Natural killer cell treated with Interleukin-12 subunit alpha and Interleukin-12 subunit beta and Interleukin-15 and Interleukin-18, amount 100 ng/mL, for 72 hours (primary cell): ENCODE measurements around the gene SMTNL1. TPM values are rescaled to one million over a fixed set of nuclear protein-coding genes. Genes with fewer than 3 reads are reported as not detected.

Source experiments
- ATAC-seq, 2 donors: fragments of 150-1000 bp; cut with Tn5 transposase in 1 of 2; sonication (Bioruptor Pico), chemical (Tn5 transposase) in 1 of 2; 2 replicates each; pipeline ENCODE4 v1.10.0; 2021
- DNase-seq: peaks from one replicate; pipeline ENCODE4 v3.0.0; 2022; ENCODE audit warnings: low spot score
- H3K27ac Mint-ChIP-seq, 2 donors: 1 replicate in 1 of 2; 2 replicates in 1 of 2; pipeline ENCODE4 v1.8.0; 2022; ENCODE audit warnings: mixed read lengths in 2 of 2, mild to moderate bottlenecking in 1 of 2, moderate library complexity in 1 of 2
- H3K27me3 Mint-ChIP-seq, 2 donors: 1 replicate in 1 of 2; 2 replicates in 1 of 2; pipeline ENCODE4 v1.8.0; 2022; ENCODE audit warnings: mixed read lengths in 2 of 2
- H3K36me3 Mint-ChIP-seq: one replicate; pipeline ENCODE4 v1.8.0; 2022; ENCODE audit warnings: mixed read lengths
- H3K4me1 Mint-ChIP-seq, 2 donors: 1 replicate in 1 of 2; 2 replicates in 1 of 2; pipeline ENCODE4 v1.8.0; 2022; ENCODE audit warnings: low read depth in 2 of 2, mixed read lengths in 2 of 2, mild to moderate bottlenecking in 1 of 2
- H3K4me3 Mint-ChIP-seq: one replicate; pipeline ENCODE4 v1.8.0; 2022; ENCODE audit warnings: mixed read lengths
- H3K9me3 Mint-ChIP-seq: 2 replicates; pipeline ENCODE4 v1.8.0; 2022; ENCODE audit warnings: mixed read lengths
- total RNA-seq, 2 donors: library from RNA; stranded (reverse); gene quantifications; one replicate each; pipeline ENCODE4 v1.2.3, GENCODE V29; 2022

The SMTNL1 gene
- total RNA-seq, 2 donors from 2014 or later = not detected

- Mint-ChIP-seq H3K27ac (no peak overlapping the region), H3K27me3 (peaks cover 25 to 39% of the 10 kb centered on the region in 2 donors), H3K4me1 (peaks cover 0 to 3% of the 10 kb centered on the region in 2 donors), H3K9me3 (no peaks in the 10 kb centered on the region), H3K4me3 (no peak overlapping the region), H3K36me3 (no peaks in the 10 kb centered on the region)
- DNase-seq (no peak), ATAC-seq (no peak)
These were observed 61.4 kb downstream of the SMTNL1 start for GRCh38 chr11:57598831-57599155.

GRCh38 chr11:57599381-57599780 lies 62.0 kb downstream of the SMTNL1 start:
- H3K9me3 Mint-ChIP-seq = no peaks in the 10 kb centered on the region
- no peak for ATAC-seq
- DNase-seq = no peak
- H3K27me3 Mint-ChIP-seq = peaks cover 25 to 33% of the 10 kb centered on the region in 2 donors
- H3K4me3 Mint-ChIP-seq = no peak overlapping the region
- peaks cover 0 to 3% of the 10 kb centered on the region in 2 donors for H3K4me1 Mint-ChIP-seq
- no peak overlapping the region for H3K27ac Mint-ChIP-seq
- no peaks in the 10 kb centered on the region for H3K36me3 Mint-ChIP-seq

Other genes starting within 250 kb of the SMTNL1 start
- gene TNKS1BP1, start 212.6 kb upstream of the SMTNL1 start, total RNA-seq = 1 to 10 TPM; 3.0 to 3.2 TPM
- 100 to 1,000 TPM; 143 to 210 TPM for gene SSRP1, start 201.7 kb upstream of the SMTNL1 start, total RNA-seq
- not detected for gene P2RX3, start 199.2 kb upstream of the SMTNL1 start, total RNA-seq
- not detected for gene PRG3, start 156.4 kb upstream of the SMTNL1 start, total RNA-seq
- gene PRG2, start 146.9 kb upstream of the SMTNL1 start, total RNA-seq = 1 to 10 TPM; 1.4 to 2.3 TPM
- 100 to 1,000 TPM in 1 of 2 donors, 10 to 100 TPM in 1; 86.9 to 308 TPM for gene SLC43A3, start 110.5 kb upstream of the SMTNL1 start, total RNA-seq
- gene RTN4RL2, start 77.1 kb upstream of the SMTNL1 start, total RNA-seq = not detected
- 10 to 100 TPM in 1 of 2 donors, 1 to 10 TPM in 1; 4.2 to 16.5 TPM for gene SLC43A1, start 21.9 kb upstream of the SMTNL1 start, total RNA-seq
- gene TIMM10, start 6.8 kb upstream of the SMTNL1 start, total RNA-seq = 100 to 1,000 TPM in 1 of 2 donors, 10 to 100 TPM in 1; 77.6 to 131 TPM
- 100 to 1,000 TPM in 1 of 2 donors, 10 to 100 TPM in 1; 87.8 to 101 TPM for gene UBE2L6, start 30.1 kb downstream of the SMTNL1 start, total RNA-seq
- not detected for gene SERPING1, start 60.1 kb downstream of the SMTNL1 start, total RNA-seq
- gene YPEL4, start 112.3 kb downstream of the SMTNL1 start, total RNA-seq = not detected
- 10 to 100 TPM; 16.5 to 23.0 TPM for gene CLP1, start 120.2 kb downstream of the SMTNL1 start, total RNA-seq
- 10 to 100 TPM; 66.2 to 91.9 TPM for gene ZDHHC5, start 130.5 kb downstream of the SMTNL1 start, total RNA-seq
- gene MED19, start 174.6 kb downstream of the SMTNL1 start, total RNA-seq = 10 to 100 TPM in 1 of 2 donors, 1 to 10 TPM in 1; 7.0 to 17.0 TPM
- gene TMX2, start 175.0 kb downstream of the SMTNL1 start, total RNA-seq = 10 to 100 TPM; 77.3 to 96.9 TPM
- 100 to 1,000 TPM; 141 to 178 TPM for gene SELENOH, start 203.9 kb downstream of the SMTNL1 start, total RNA-seq
- not detected for gene BTBD18, start 214.2 kb downstream of the SMTNL1 start, total RNA-seq
- 10 to 100 TPM in 1 of 2 donors, 1 to 10 TPM in 1; 9.2 to 10.6 TPM for gene CTNND1, start 224.2 kb downstream of the SMTNL1 start, total RNA-seq